ENCODE results near the gene BSN. TPM values are rescaled to one million over a fixed set of nuclear protein-coding genes. Genes with fewer than 3 reads are reported as not detected.

The BSN gene
- total RNA-seq, 5 donors from 2014 or later (not counting 1 experiment from before 2014, with no cell fraction given), result 0.08 to 0.44 (median 0.32) TPM

DNA sequence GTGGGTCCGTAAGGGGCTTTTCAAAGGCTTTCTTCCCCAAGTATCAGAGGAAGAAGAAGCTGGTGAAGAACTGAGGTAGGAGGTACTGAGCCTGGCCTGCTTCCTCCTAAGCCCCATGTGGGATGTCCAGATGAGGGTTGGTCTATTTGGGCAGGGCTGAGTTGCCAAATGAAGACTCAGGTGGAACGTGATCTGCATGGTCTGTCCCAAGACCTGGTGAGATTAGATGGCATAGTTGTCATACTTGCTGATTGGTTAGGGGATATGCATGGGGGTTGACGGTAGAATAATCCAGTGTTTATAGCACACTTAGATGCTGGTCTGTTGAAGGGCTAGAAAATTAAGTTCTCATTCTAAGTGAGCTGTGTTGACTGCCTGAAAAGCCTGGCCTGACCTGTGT lies 36.3 kb upstream of the BSN start:
- POLR2A ChIA-PET, result no interaction called here
- no peaks in the 10 kb centered on the region for H3K27me3 Mint-ChIP-seq

DNA sequence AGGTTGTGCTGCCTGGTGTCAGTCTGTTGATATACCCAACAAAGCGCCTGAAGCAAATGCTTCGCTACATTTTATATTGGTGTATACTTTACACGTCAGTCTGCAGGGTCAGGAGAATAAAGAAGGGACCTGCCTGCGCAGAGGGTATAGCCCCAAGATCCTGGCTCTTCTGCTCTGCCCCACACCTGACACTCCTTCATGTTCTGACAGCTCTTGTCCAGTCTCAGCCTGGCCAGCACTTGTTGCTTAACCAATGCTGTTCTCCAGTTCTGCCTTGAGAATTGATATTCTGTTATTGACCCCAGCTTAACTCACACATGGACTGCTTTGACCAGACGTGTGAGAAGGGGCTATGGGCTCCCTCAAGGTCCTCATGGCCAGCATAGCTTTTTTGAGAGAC lies 35.8 kb upstream of the BSN start:
- Mint-ChIP-seq H3K27ac (no peak overlapping the region), H3K9me3 (no peaks in the 10 kb centered on the region), H3K4me3 (no peak overlapping the region), H3K27me3 (no peaks in the 10 kb centered on the region), H3K4me1 (peaks cover 14 to 32% (median 19%) of the 10 kb centered on the region in 3 donors), H3K36me3 (peaks cover 55% of the 10 kb centered on the region)
- H3K4me3 ChIP-seq (ENCODE audit: control insufficient read depth in 1 of 2, extremely low read depth in 1 of 2, low read length in 1 of 2), result no peak overlapping the region
- no peaks in the 10 kb centered on the region for H3K9me3 ChIP-seq
- CTCF ChIA-PET, result no interaction called here
- POLR2A ChIA-PET, result no interaction called here
- 92% methylated on average over 4 of the region's 5 CpGs for WGBS (ENCODE audit: insufficient coverage)
- no peaks in the 10 kb centered on the region for H3K27me3 ChIP-seq (replicated peaks in 1 of 2; ENCODE audit: control insufficient read depth in 2 of 2, extremely low read depth in 1 of 2, insufficient read depth in 2 of 2, low read length in 1 of 2)
- no peak for DNase-seq
- peaks cover 8 to 27% of the 10 kb centered on the region in 2 donors for H3K36me3 ChIP-seq (ENCODE audit: control insufficient read depth in 2 of 2, extremely low read depth in 1 of 2, insufficient read depth in 1 of 2, low read length in 1 of 2)
- H3K27ac ChIP-seq (ENCODE audit: low read length), result no peak overlapping the region
- H3K4me1 ChIP-seq (ENCODE audit: control insufficient read depth in 1 of 2, extremely low read depth in 1 of 2, insufficient read depth in 2 of 2, low read length in 2 of 2), result no peaks in the 10 kb centered on the region
- no peak for ATAC-seq (replicated peaks in 1 of 4)

More for the DNA sequence above, 36.3 kb upstream of the BSN start:
- H3K9me3 Mint-ChIP-seq, result no peaks in the 10 kb centered on the region
- CTCF ChIA-PET, result no interaction called here
- H3K4me1 Mint-ChIP-seq, result peaks cover 14 to 32% (median 19%) of the 10 kb centered on the region in 3 donors
- Histone ChIP-seq H3K4me1 (ENCODE audit: control insufficient read depth in 1 of 2, extremely low read depth in 1 of 2, insufficient read depth in 2 of 2, low read length in 2 of 2) (no peaks in the 10 kb centered on the region), H3K4me3 (ENCODE audit: control insufficient read depth in 1 of 2, extremely low read depth in 1 of 2, low read length in 1 of 2) (no peak overlapping the region), H3K27me3 (replicated peaks in 1 of 2; ENCODE audit: control insufficient read depth in 2 of 2, extremely low read depth in 1 of 2, insufficient read depth in 2 of 2, low read length in 1 of 2) (no peaks in the 10 kb centered on the region), H3K9me3 (no peaks in the 10 kb centered on the region), H3K36me3 (ENCODE audit: control insufficient read depth in 2 of 2, extremely low read depth in 1 of 2, insufficient read depth in 1 of 2, low read length in 1 of 2) (peaks cover 8 to 29% of the 10 kb centered on the region in 2 donors), H3K27ac (ENCODE audit: low read length) (no peak overlapping the region)
- no peak overlapping the region for H3K4me3 Mint-ChIP-seq
- no peak overlapping the region for H3K27ac Mint-ChIP-seq
- 88% methylated on average over 2 of the region's 3 CpGs for WGBS (ENCODE audit: insufficient coverage)
- DNase-seq (no peak), ATAC-seq (replicated peaks in 1 of 4) (no peak)
- H3K36me3 Mint-ChIP-seq, result peaks cover 58% of the 10 kb centered on the region

DNA sequence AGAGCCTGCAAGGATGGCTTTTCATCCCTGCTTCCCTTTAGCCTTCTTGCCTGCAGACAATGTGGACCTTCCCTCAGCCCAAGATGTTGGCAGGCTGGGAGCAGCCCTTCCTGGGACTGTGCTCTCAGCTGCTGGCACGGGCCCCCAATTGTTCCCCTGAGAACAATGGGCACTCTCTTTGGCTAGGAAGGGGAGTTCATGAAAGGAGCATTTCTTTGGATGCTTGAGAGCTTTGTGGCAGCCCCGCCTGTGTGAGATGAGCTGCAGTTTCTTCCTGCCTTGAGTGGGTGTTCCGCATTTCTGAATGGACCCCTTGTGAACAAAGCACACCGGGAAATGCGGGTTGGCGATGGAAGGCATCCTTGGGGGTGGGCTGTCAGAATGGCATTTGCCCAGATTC lies 35.0 kb upstream of the BSN start:
- no peaks in the 10 kb centered on the region for H3K27me3 Mint-ChIP-seq
- Histone ChIP-seq H3K27me3 (replicated peaks in 1 of 2; ENCODE audit: control insufficient read depth in 2 of 2, extremely low read depth in 1 of 2, insufficient read depth in 2 of 2, low read length in 1 of 2) (no peaks in the 10 kb centered on the region), H3K27ac (ENCODE audit: low read length) (no peak overlapping the region), H3K4me3 (ENCODE audit: control insufficient read depth in 1 of 2, extremely low read depth in 1 of 2, low read length in 1 of 2) (no peak overlapping the region), H3K36me3 (ENCODE audit: control insufficient read depth in 2 of 2, extremely low read depth in 1 of 2, insufficient read depth in 1 of 2, low read length in 1 of 2) (peaks cover 8 to 22% of the 10 kb centered on the region in 2 donors), H3K9me3 (no peaks in the 10 kb centered on the region), H3K4me1 (ENCODE audit: control insufficient read depth in 1 of 2, extremely low read depth in 1 of 2, insufficient read depth in 2 of 2, low read length in 2 of 2) (no peaks in the 10 kb centered on the region)
- DNase-seq (no peak), ATAC-seq (replicated peaks in 1 of 4) (no peak)
- no peaks in the 10 kb centered on the region for H3K9me3 Mint-ChIP-seq
- H3K4me3 Mint-ChIP-seq, result no peak overlapping the region
- POLR2A ChIA-PET, result no interaction called here
- H3K27ac Mint-ChIP-seq, result no peak overlapping the region
- H3K36me3 Mint-ChIP-seq, result peaks cover 46% of the 10 kb centered on the region
- 100% methylated on average over 1 of the region's 6 CpGs for WGBS (ENCODE audit: insufficient coverage)
- H3K4me1 Mint-ChIP-seq, result peaks cover 14 to 32% (median 19%) of the 10 kb centered on the region in 3 donors
- CTCF ChIA-PET, result no interaction called here

DNA sequence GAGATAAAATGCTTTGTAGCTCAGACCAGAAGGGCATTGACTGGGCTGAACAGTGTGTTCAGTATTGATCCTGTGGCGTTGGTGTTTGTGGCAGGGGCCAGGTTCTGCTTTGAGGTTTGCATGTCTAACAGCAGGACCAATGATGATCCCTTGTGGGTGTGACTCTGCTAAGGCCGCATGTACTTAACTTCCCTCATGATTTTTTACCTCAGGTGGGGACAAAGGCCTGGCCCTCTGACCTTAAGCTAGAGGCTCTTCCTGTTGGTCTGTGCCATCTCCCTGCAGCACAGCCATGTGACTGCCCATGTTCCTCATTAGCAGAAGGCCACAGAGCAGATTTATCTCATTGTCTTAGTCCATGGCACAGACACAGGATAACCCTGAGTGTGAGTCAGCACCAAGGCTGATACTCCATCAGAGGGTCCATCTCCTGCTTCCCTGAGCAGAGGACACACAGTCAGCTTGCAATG lies 34.3 kb upstream of the BSN start:
- H3K4me3 Mint-ChIP-seq, result no peak overlapping the region
- Histone ChIP-seq H3K9me3 (no peaks in the 10 kb centered on the region), H3K27me3 (replicated peaks in 1 of 2; ENCODE audit: control insufficient read depth in 2 of 2, extremely low read depth in 1 of 2, insufficient read depth in 2 of 2, low read length in 1 of 2) (no peaks in the 10 kb centered on the region), H3K36me3 (ENCODE audit: control insufficient read depth in 2 of 2, extremely low read depth in 1 of 2, insufficient read depth in 1 of 2, low read length in 1 of 2) (peaks cover 8 to 26% of the 10 kb centered on the region in 2 donors), H3K4me3 (ENCODE audit: control insufficient read depth in 1 of 2, extremely low read depth in 1 of 2, low read length in 1 of 2) (no peak overlapping the region), H3K27ac (ENCODE audit: low read length) (no peak overlapping the region), H3K4me1 (ENCODE audit: control insufficient read depth in 1 of 2, extremely low read depth in 1 of 2, insufficient read depth in 2 of 2, low read length in 2 of 2) (no peaks in the 10 kb centered on the region)
- no peak overlapping the region for H3K27ac Mint-ChIP-seq
- ATAC-seq (replicated peaks in 1 of 4) (no peak), DNase-seq (no peak)
- H3K27me3 Mint-ChIP-seq, result no peaks in the 10 kb centered on the region
- H3K36me3 Mint-ChIP-seq, result peaks cover 43% of the 10 kb centered on the region
- CTCF ChIA-PET, result no interaction called here
- POLR2A ChIA-PET, result no interaction called here
- no peaks in the 10 kb centered on the region for H3K9me3 Mint-ChIP-seq
- WGBS (ENCODE audit: insufficient coverage), result 90% methylated on average over 2 of the region's 2 CpGs
- peaks cover 14 to 32% (median 19%) of the 10 kb centered on the region in 3 donors for H3K4me1 Mint-ChIP-seq

DNA sequence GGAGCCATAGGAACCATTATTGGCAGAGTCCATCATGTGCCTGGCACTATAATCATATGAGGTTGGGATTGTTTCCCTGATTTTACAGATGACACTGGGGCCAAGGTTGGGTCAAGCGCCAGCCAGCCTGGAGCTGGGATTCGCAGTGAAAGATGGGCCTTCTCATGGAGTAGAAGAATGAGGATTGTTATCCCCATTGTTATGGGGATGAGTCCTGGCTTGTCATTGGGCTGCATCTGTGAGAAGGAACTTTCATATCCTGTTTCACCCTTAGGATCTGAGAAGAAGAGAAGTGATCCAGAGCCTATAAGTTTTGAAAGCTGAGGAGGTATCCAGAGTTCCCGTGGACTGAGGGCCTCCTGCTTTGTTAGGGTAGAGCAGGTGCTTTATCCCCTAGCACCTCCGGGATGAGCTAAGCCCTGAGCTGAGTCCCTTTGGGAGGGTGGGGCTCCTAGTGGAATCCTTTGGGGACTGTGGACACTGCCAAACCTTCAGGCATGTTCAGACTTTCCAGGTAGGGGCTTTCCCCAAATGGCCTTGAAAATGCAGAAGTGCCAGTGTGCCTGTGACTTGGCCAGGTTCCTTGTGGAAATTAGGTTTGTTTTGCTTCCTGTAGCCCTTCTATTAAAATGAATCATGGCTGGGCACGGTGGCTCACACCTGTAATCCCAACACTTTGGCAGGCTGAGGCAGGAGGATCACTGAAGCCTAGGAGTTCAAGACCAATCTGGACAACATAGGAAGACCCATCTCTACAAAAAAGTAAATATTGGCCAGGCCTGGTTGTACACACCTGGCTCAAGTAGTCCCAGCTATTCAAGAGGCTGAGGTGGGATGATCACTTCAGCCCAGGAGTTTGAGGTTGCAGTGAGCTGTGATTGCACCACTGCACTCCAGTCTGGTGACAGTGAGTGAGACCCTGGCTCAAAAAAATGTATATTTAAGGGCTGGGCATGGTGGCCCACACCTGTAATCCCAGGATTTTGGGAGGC lies 30.2 kb upstream of the BSN start:
- Histone ChIP-seq H3K4me1 (ENCODE audit: control insufficient read depth in 1 of 2, extremely low read depth in 1 of 2, insufficient read depth in 2 of 2, low read length in 2 of 2) (no peaks in the 10 kb centered on the region), H3K4me3 (ENCODE audit: control insufficient read depth in 1 of 2, extremely low read depth in 1 of 2, low read length in 1 of 2) (no peak overlapping the region), H3K36me3 (ENCODE audit: control insufficient read depth in 2 of 2, extremely low read depth in 1 of 2, insufficient read depth in 1 of 2, low read length in 1 of 2) (peaks cover 5 to 16% of the 10 kb centered on the region in 2 donors), H3K9me3 (no peaks in the 10 kb centered on the region), H3K27me3 (replicated peaks in 1 of 2; ENCODE audit: control insufficient read depth in 2 of 2, extremely low read depth in 1 of 2, insufficient read depth in 2 of 2, low read length in 1 of 2) (no peaks in the 10 kb centered on the region), H3K27ac (ENCODE audit: low read length) (no peak overlapping the region)
- ChIA-PET CTCF (no interaction called here), POLR2A (no interaction called here)
- Mint-ChIP-seq H3K9me3 (no peaks in the 10 kb centered on the region), H3K27me3 (no peaks in the 10 kb centered on the region), H3K4me3 (no peak overlapping the region), H3K36me3 (peaks cover 18% of the 10 kb centered on the region), H3K27ac (no peak overlapping the region), H3K4me1 (peaks cover 8 to 13% (median 8%) of the 10 kb centered on the region in 3 donors)
- ATAC-seq (replicated peaks in 1 of 4) (no peak), DNase-seq (no peak)
- WGBS (ENCODE audit: insufficient coverage), result 100% methylated on average over 3 of the region's 5 CpGs

DNA sequence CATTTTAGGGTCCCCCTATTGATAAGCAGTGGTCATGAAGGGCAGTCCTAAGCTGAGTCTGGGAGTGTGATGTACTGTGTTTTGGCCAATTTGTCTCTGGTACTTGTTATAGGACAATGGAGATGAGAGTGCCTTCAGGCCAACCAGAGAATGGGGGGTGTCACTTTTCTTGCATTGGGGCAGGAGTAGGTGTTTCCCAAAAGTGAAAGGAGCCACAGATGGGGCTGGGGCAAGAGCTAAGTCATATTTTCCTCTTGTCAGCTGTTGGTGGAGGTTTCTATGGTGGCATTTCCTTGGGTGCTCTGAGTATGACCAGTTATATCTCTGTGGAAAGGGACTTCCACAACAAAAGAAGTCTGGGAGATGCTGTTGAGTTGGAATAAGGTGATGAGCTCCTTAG lies 24.7 kb upstream of the BSN start:
- Mint-ChIP-seq H3K9me3 (no peaks in the 10 kb centered on the region), H3K4me3 (no peak overlapping the region), H3K27me3 (no peaks in the 10 kb centered on the region), H3K36me3 (peaks cover 22% of the 10 kb centered on the region), H3K27ac (no peak overlapping the region), H3K4me1 (peaks cover 0 to 2% (median 2%) of the 10 kb centered on the region in 3 donors)
- H3K9me3 ChIP-seq, result no peaks in the 10 kb centered on the region
- DNase-seq, result no peak
- ChIA-PET CTCF (no interaction called here), POLR2A (no interaction called here)
- no peaks in the 10 kb centered on the region for H3K4me1 ChIP-seq (ENCODE audit: control insufficient read depth in 1 of 2, extremely low read depth in 1 of 2, insufficient read depth in 2 of 2, low read length in 2 of 2)
- H3K36me3 ChIP-seq (ENCODE audit: control insufficient read depth in 2 of 2, extremely low read depth in 1 of 2, insufficient read depth in 1 of 2, low read length in 1 of 2), result peaks cover 21 to 34% of the 10 kb centered on the region in 2 donors
- H3K27me3 ChIP-seq (replicated peaks in 1 of 2; ENCODE audit: control insufficient read depth in 2 of 2, extremely low read depth in 1 of 2, insufficient read depth in 2 of 2, low read length in 1 of 2), result no peaks in the 10 kb centered on the region
- H3K4me3 ChIP-seq (ENCODE audit: control insufficient read depth in 1 of 2, extremely low read depth in 1 of 2, low read length in 1 of 2), result no peak overlapping the region
- no peak overlapping the region for H3K27ac ChIP-seq (ENCODE audit: low read length)
- no peak for ATAC-seq (replicated peaks in 1 of 4)

Data from T-cell (primary cell).